Measurements from ENCODE around the gene INO80B. TPM values are rescaled to one million over a fixed set of nuclear protein-coding genes. Genes with fewer than 3 reads are reported as not detected.

Gene INO80B
- total RNA-seq, 2 donors from 2014 or later: 10.4 to 14.6 TPM

GRCh38 chr2:74486141-74486540, 31.3 kb downstream of the INO80B start:
- Histone ChIP-seq H3K4me3 (no peak overlapping the region), H3K36me3 (peaks cover 17% of the 10 kb centered on the region), H3K9me3 (no peaks in the 10 kb centered on the region), H3K27ac (no peak overlapping the region), H3K4me1 (peaks cover 0 to 24% of the 10 kb centered on the region in 2 donors), H3K27me3 (no peaks in the 10 kb centered on the region)
- no peak for DNase-seq (ENCODE audit: low spot score)
- no peak for TF ChIP-seq CTCF (IDR thresholded peaks at IDR 0.05)

- Histone ChIP-seq H3K4me1 (peaks cover 0 to 6% of the 10 kb centered on the region in 2 donors), H3K36me3 (peaks cover 43% of the 10 kb centered on the region), H3K27ac (no peak overlapping the region), H3K4me3 (no peak overlapping the region), H3K9me3 (no peaks in the 10 kb centered on the region), H3K27me3 (no peaks in the 10 kb centered on the region)
- no peak for DNase-seq (ENCODE audit: low spot score)
- TF ChIP-seq CTCF (IDR thresholded peaks at IDR 0.05): no peak
Observed at GRCh38 chr2:74488643-74489481, 34.0 kb downstream of the INO80B start.

GRCh38 chr2:74489906-74490305, 35.0 kb downstream of the INO80B start:
- no peak for DNase-seq (ENCODE audit: low spot score)
- no peak overlapping the region for H3K4me3 ChIP-seq
- TF ChIP-seq CTCF (IDR thresholded peaks at IDR 0.05): no peak
- no peak overlapping the region for H3K27ac ChIP-seq
- H3K27me3 ChIP-seq: no peaks in the 10 kb centered on the region
- H3K9me3 ChIP-seq: no peaks in the 10 kb centered on the region
- no peaks in the 10 kb centered on the region for H3K4me1 ChIP-seq
- H3K36me3 ChIP-seq: peaks cover 43% of the 10 kb centered on the region

GRCh38 chr2:74491648-74492544, 37.0 kb downstream of the INO80B start:
- no peak for TF ChIP-seq CTCF (IDR thresholded peaks at IDR 0.05)
- peaks cover 40% of the 10 kb centered on the region for H3K36me3 ChIP-seq
- H3K4me1 ChIP-seq: no peaks in the 10 kb centered on the region
- H3K27me3 ChIP-seq: no peaks in the 10 kb centered on the region
- no peak overlapping the region for H3K4me3 ChIP-seq
- H3K9me3 ChIP-seq: no peaks in the 10 kb centered on the region
- no peak overlapping the region for H3K27ac ChIP-seq
- no peak for DNase-seq (ENCODE audit: low spot score)

- Histone ChIP-seq H3K4me3 (no peak overlapping the region), H3K27ac (no peak overlapping the region), H3K27me3 (peaks cover 8 to 12% of the 10 kb centered on the region in 2 donors), H3K4me1 (peaks cover 0 to 14% of the 10 kb centered on the region in 2 donors), H3K36me3 (peaks cover 36% of the 10 kb centered on the region), H3K9me3 (no peaks in the 10 kb centered on the region)
- no peak for DNase-seq (ENCODE audit: low spot score)
- TF ChIP-seq CTCF (IDR thresholded peaks at IDR 0.05): no peak
Observed at GRCh38 chr2:74493546-74493945, 38.7 kb downstream of the INO80B start.
